ENCODE measurements around the gene PTPRN2. TPM values are rescaled to one million over a fixed set of nuclear protein-coding genes. Genes with fewer than 3 reads are reported as not detected.
"Not testable (repeated sequence)": the region's sequence is repeated elsewhere in the genome, so short reads cannot be mapped to it uniquely, and the experiment has no call there.

PTPRN2 gene
- total RNA-seq, 1 donor from 2014 or later: 2.4 TPM

DNA sequence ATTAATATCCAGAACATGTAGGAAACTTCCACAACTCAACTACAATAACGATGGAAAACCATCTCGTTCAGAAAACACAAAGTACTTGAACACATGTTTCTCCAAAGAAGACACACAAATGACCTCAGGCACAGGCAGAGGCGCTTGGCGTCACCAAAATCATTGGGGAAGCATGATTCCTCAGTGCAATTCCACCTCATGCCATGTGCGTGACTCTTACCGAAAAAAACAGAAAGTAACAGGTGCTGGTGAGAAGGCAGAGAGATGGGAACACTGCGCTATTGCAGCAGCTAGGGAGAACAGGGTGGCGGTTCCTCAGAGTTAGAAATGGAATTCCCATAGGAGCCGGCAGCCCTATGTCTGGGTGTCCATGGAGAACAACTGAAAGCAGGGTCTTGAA lies 860.9 kb downstream of the PTPRN2 start:
- Histone ChIP-seq H3K36me3 (ENCODE audit: control insufficient read depth, insufficient read depth, low read length) (no peaks in the 10 kb centered on the region), H3K27me3 (ENCODE audit: control insufficient read depth, insufficient read depth, low read length) (no peaks in the 10 kb centered on the region), H3K4me3 (ENCODE audit: low read depth, low read length) (no peak overlapping the region)
- TF ChIP-seq, protein P1, sequence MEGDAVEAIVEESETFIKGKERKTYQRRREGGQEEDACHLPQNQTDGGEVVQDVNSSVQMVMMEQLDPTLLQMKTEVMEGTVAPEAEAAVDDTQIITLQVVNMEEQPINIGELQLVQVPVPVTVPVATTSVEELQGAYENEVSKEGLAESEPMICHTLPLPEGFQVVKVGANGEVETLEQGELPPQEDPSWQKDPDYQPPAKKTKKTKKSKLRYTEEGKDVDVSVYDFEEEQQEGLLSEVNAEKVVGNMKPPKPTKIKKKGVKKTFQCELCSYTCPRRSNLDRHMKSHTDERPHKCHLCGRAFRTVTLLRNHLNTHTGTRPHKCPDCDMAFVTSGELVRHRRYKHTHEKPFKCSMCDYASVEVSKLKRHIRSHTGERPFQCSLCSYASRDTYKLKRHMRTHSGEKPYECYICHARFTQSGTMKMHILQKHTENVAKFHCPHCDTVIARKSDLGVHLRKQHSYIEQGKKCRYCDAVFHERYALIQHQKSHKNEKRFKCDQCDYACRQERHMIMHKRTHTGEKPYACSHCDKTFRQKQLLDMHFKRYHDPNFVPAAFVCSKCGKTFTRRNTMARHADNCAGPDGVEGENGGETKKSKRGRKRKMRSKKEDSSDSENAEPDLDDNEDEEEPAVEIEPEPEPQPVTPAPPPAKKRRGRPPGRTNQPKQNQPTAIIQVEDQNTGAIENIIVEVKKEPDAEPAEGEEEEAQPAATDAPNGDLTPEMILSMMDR (IDR thresholded peaks at IDR 0.05; ENCODE audit: insufficient read depth, low read length, poor library complexity, severe bottlenecking): no peak
- DNase-seq (ENCODE audit: low read depth): no peak

DNA sequence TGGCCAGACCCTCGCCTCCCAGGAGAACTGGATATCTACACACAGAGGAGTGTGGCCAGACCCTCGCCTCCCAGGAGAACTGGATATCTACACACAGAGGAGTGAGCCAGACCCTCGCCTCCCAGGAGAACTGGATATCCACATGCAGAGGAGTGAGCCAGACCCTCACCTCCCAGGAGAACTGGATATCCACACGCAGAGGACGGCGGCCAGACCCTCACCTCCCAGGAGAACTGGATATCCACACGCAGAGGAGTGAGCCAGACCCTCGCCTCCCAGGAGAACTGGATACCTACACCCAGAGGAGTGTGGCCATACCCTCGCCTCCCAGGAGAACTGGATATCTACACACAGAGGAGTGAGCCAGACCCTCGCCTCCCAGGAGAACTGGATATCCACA lies 862.3 kb downstream of the PTPRN2 start:
- H3K36me3 ChIP-seq (ENCODE audit: control insufficient read depth, insufficient read depth, low read length); DNase-seq (ENCODE audit: low read depth); H3K27me3 ChIP-seq (ENCODE audit: control insufficient read depth, insufficient read depth, low read length); H3K4me3 ChIP-seq (ENCODE audit: low read depth, low read length): not testable (repeated sequence)

DNA sequence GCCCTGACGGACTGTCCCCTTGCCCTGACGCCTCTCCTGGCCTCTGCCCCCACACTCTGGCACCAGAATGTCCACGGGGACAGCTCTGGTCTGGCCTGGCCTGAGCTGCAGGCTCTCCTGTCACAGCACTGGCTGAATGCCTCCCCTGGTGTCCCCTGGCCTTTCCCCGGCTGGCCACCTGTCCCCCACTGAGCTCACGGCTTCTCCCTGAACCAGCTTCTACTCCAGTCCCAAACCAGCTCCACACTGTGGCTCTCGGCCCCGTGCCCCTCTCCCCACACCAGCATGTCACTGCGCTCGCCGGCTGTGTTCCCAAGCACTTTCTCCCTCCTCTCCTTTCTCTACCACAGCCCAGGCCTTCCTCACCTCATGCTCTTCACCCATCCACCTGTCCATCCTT lies 864.4 kb downstream of the PTPRN2 start:
- no peaks in the 10 kb centered on the region for H3K27me3 ChIP-seq (ENCODE audit: control insufficient read depth, insufficient read depth, low read length)
- no peak for DNase-seq (ENCODE audit: low read depth)
- no peak overlapping the region for H3K4me3 ChIP-seq (ENCODE audit: low read depth, low read length)
- TF ChIP-seq, protein P1 (IDR thresholded peaks at IDR 0.05; ENCODE audit: insufficient read depth, low read length, poor library complexity, severe bottlenecking): no peak
- H3K36me3 ChIP-seq (ENCODE audit: control insufficient read depth, insufficient read depth, low read length): no peaks in the 10 kb centered on the region

DNA sequence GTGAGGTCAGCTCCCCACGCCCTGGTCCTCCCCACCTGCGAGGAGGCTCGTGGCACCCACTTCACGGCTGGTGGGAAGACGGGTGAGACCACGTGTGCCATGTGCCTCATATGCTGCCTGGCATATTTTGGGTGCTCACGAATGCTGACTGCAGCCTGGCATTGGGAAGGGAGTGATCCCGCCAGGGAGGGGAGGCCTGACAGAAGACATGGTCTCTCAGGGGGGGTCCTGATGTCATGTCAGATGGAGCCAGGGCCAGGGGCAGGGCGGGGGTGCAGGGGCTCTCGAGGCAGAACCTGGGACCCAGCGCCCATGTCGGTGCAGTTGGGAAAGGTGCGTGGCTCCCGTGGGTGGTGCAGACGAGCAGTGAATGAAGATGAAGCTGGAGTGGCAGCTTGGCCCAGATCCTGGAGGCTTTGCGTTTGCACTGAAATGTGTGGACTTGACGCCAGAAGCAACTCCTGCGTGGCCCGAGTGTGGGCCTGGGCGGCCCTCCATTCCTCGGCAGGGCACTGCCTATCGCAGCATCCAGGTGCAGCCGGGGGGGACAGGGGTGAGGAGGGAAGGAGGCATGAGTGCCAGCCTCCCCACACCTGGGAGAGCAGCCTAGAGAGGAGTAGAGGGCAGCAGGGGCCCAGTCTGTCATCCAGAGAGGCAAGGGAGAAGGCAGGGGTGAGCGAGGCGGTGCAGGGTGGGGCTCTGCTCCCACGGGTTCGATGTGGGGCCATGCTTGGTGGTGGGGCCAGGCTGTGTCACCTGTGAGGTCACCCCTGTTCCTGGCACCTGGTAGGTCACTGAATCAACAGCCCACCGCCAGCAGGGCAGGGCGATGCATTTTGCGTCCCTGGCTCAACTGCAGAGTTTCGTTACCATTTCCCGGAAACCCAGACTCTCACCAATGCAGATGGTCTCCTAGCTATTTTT lies 865.2 kb downstream of the PTPRN2 start:
- TF ChIP-seq, protein P1 (IDR thresholded peaks at IDR 0.05; ENCODE audit: insufficient read depth, low read length, poor library complexity, severe bottlenecking): no peak
- Histone ChIP-seq H3K36me3 (ENCODE audit: control insufficient read depth, insufficient read depth, low read length) (no peaks in the 10 kb centered on the region), H3K27me3 (ENCODE audit: control insufficient read depth, insufficient read depth, low read length) (no peaks in the 10 kb centered on the region), H3K4me3 (ENCODE audit: low read depth, low read length) (no peak overlapping the region)
- DNase-seq (ENCODE audit: low read depth): no peak

DNA sequence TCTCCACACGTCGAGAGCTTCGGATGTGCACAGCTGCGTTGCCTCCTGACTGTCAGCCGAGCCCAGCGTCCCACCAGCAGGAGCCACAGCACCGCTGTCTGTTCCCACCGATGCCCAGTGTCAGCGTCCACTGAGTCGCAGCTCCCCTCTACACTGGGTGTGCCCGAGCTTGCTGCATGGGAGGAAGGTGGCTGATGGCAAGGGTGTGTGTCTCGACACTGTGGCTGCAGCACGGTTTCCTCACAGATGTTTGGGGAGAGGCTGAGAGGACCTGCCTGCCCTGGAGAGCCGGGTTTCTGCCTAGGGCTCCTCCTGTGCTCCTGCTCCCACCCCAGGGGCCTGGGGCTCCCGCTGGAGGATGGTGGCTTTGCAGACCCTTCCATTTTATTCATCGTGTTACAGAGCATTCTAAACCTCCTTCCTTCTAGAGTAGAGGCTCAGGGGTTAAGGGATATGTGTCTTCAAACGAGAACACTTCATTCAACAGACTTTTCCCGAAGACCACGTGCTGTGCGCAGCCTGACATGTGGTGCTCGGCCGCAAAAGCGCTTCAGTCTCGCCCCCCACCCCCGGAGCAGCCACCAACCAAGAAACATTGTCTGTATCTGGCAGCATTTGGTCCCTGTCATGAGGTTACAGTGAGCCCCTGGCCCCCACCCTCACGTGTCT lies 866.0 kb downstream of the PTPRN2 start:
- H3K27me3 ChIP-seq (ENCODE audit: control insufficient read depth, insufficient read depth, low read length): no peaks in the 10 kb centered on the region
- H3K4me3 ChIP-seq (ENCODE audit: low read depth, low read length): no peak overlapping the region
- no peaks in the 10 kb centered on the region for H3K36me3 ChIP-seq (ENCODE audit: control insufficient read depth, insufficient read depth, low read length)
- DNase-seq (ENCODE audit: low read depth): no peak
- TF ChIP-seq, protein P1 (IDR thresholded peaks at IDR 0.05; ENCODE audit: insufficient read depth, low read length, poor library complexity, severe bottlenecking): no peak

All from kidney epithelial cell (primary cell).